T-helper 1 cell treated with Interleukin-12 subunit alpha and Interleukin-12 subunit beta and Interleukin-4 antibody, amounts not matched to agents 30 ng/mL and 1 ng/mL, for 36 hours (primary cell): ENCODE data around the gene LRRC71. TPM values are rescaled to one million over a fixed set of nuclear protein-coding genes. Genes with fewer than 3 reads are reported as not detected.

Experiments
- intact Hi-C: fragments of 100-400 bp; cut with micrococcal nuclease; formaldehyde crosslinking; loops from one replicate; pipeline ENCODE4 v1.15.1; 2024
- total RNA-seq: library from RNA; stranded (reverse); gene quantifications from 2 replicates; pipeline ENCODE4 v1.2.3, GENCODE V29; 2022

Gene LRRC71
- total RNA-seq, 1 donor from 2014 or later, result not detected

DNA sequence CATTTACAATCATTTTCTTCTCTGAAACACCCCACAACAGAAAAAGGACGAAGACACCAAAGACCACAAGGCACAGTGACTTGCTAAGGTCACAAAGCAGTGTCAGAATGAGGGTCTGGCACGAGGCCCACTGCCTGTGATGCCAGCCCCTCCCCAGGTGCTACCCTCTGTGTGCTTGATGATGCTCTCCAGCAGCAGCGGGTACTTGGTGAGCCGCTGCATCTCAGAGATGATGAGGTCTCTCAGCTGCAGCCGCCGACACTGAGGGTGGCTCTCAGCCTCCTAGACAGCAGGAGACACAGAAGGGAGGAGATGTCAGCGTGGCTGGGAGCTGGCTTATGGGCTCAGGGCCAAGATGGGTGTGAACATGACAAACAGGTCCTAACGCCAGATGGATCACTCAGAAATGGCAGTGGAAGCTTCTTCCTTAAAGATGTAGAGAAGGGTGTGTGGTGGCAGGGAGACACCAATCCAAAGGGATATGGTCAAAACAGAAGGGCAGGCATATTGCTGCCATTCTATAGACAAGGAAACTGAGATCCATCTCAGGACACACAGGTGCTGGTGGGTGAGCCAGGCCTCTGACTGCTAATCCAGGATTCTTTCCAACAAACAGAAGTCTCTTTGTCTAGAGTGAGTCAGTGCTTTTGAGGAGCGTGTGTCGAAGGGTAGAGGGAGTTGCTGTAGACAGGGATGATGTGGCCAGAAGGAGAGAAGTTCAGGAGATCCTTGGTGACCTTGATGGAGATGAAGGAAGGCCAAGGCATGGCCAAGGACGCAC, 25.6 kb downstream of the LRRC71 start:
- intact Hi-C loops, result no loop called here

DNA sequence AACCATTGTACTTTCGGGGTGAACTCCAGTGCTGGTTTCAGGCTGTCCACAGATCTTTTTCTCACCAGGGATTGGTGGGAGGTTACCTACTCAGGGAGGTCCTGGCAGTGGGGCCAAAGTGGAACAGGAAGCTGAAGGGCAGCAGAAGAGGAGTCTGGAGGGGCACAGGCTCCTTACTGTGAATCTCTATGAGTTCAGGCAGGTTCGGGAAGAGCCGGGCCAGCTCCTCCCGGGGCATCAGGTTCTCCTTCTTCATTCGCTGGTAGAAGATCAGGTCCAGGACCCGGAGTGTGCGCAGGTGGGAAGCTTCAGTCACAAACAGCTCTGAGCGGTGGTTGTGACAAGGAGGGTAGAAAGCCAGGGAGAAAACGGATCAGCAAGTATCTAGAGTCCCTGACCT, 26.7 kb downstream of the LRRC71 start:
- intact Hi-C loops, result no loop called here

DNA sequence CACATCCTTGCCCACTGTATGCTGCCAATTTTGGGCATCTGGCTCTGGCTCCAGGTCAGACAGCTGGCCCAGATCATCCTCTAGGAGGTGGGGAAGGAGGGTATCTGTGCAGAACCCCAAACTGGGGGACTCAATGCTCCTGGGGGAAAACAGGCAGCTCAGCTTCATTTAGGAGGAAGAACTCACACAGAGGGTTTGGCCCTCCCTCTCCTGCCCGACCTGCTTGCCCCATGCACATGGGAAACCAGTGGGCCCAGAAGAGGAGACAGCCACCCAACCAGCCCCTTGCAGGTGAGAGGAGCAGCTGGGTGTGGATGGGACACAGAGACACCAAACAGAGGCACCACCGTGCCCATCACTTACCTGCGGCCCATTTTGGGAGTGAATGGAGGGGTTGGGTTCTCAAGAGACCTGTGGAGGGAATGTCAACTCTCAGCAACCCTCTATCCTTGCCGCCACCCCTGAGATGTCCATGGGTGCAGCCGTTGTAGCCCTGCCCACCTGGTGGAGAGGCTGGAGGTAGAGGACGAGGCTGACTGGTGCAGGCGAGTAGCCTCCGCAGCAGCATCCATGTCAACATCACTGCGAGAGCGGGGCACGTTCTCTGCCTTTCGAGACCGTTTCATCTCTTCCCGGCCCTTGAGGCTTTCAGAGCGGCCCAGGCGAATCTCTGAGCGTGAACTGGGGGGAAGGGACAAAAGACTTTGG, 27.5 kb downstream of the LRRC71 start:
- intact Hi-C loops, result no loop called here

DNA sequence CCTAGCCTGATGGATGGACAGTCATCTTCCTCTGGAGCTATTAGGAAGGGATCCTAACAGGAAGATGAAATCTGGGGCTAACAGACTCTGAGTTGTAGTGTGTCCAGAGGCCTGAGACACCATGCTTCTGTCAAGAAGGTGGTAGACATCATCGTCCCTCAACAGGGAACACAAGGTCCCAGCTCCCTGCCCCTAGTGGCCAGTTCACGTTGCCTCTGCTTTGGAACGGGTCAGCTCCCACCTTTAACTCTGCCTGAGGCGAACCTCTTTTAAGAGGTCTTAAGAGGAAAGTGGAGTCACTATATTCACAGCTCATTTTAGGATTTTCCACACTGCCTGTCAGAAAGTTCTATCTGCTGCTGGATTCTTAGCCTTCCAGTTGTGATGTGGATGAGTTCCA, 28.3 kb downstream of the LRRC71 start:
- intact Hi-C loops, result no loop called here

DNA sequence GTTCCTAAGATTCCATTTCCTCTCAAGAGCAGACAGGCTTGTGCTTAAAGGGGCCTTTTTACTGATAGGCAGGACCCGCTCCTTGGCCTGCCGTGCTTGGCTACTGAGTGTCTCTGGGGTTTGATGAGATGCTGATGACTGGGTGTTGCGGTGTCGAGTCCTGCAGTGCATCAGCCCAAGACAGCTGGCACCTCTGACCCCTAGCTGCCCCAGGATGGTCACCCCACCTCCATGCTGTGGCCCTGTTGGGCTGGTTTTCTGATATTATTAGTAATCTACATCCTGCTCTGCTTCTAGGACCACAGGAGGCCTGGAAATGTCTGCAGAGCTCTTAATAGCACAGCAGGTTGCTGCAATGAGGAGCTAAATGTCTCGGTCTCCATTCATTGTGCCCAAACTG, 28.7 kb downstream of the LRRC71 start:
- intact Hi-C loops, result no loop called here

DNA sequence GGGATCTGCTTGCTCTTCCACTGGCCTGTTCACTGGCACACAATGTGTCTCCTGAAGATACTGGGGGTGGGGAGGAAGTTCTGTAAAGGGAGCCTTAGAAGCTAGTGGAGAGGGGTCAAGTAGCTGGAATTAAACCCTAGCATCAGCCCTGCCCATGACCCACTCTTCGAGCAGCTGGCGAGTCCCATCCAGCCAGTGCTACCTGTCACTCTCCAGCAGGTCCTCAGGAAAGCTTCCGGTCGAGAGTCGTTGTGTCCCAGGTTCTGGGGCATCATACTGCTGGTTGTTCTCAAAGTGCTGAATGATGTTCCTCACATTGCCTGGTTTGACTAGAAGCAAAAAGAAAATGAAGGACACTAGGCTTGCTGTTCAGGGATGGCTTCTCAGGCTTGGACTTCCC, 30.9 kb downstream of the LRRC71 start:
- intact Hi-C loops, result no loop called here

DNA sequence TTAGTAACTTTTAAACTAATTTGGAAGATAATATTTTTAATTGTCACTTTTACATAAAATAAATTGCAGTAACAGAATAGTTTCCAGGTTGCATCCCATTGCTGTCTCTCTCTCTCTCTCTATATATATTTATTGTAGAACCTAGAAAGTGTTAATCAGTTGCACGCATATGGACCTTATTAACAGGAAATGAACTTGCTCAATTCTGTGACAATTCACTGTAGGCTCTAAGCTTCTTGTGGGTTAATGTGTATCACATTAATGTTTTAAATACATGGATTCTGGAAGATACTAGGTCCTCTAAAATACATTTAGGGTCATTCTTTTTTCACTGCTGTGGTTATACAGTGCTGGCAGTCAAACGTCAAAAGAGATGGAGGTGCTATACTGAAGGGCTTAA, 33.1 kb downstream of the LRRC71 start:
- intact Hi-C loops, result no loop called here

DNA sequence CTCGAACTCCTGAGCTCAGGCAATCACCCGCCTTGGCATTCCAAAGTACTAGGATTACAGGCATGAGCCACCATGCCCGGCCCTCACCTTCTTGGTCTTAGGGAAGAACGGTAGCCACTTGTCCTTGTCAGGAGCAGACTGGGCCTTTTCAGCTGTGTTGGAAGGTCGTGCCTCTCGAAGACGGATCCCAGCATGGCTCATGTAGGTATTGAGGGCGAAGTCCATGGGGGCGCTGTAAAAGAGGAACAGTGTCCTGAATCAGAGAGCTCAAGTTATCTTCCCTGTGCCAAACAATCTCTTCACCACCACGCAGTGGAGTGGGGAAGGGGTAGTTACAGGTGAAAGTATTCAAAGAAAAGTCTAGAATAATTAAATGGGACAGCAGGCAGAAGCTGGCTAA, 35.9 kb downstream of the LRRC71 start:
- intact Hi-C loops, result no loop called here

DNA sequence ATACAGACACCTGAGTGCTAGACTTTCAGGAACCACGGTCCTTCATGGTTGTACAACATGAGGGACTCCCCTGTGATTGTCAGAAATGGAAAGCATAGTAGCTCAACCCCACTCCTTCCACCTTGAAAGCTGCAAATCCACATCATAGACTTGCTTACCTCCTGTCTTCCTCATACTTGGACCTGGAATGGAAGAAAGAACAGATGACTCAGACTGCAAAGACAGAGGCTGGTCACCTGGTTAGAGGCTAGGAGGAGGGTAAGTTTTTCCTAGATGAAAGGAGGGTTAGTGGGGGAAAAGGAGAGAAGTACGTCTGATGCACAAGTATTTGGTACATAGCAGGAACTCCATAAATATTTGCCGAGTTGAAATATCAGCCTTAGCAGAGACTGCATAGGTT, 37.2 kb downstream of the LRRC71 start:
- intact Hi-C loops, result no loop called here

DNA sequence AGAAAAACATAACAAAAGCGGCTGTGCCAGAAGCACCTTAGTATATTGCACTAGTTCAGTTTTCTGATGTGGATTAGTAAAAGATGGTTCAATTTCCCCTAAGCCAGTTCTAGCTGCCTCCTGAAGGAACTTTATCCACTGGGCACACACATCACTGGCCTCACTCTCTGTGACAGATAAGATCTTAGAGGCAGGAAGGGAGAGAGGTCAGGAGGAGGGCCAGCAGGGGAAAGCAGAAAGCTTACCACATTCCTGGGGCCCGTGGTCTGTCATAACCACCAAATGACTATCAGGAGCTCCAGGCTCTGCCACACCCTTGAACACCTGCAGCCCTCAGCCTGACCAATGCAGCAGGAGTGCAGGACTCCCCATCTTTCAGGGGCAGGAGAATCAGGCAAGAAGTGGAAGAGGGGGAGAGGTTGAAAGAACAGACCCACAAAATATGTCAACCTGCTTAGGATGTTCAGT, 37.8 kb downstream of the LRRC71 start:
- intact Hi-C loops, result no loop called here

DNA sequence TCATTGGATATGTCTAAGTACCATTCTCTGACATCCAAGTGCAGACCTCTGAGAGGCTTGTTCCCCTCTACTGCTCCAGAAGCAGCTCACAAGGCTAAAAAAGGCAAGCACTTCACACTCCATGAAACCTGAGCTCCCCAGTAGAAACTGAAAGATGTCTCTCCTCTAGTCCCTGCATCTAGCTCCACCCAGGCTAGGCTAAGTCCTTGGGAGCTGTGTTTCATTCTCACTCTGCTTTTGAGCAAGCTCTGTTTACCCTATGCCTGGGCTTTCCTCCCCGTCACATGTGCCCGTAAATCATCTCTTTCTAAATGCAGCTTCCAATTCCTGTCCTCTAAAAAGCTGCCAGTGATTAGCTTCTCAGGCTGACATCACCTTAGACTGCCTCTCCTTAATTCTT, 39.0 kb downstream of the LRRC71 start:
- intact Hi-C loops, result no loop called here

DNA sequence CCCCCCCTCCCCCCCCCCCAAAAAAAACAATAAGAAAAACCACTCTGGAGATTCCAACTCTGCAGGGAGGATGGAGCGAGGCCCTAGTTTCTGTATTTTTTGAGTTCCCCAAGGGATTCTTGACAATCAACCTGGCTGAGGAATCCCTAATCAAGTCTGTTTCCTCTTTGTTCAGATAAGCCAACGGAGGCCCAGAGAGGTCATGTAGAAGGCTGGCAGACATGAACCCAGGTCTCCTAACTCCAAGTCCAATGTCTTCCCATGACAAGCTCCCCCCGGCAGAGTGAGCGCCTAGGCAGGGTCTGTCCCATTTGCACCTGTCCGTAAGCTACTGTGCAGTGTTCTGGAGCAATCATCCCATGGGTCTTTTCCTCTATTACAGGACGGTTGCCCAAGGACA, 39.5 kb downstream of the LRRC71 start:
- intact Hi-C loops, result no loop called here

DNA sequence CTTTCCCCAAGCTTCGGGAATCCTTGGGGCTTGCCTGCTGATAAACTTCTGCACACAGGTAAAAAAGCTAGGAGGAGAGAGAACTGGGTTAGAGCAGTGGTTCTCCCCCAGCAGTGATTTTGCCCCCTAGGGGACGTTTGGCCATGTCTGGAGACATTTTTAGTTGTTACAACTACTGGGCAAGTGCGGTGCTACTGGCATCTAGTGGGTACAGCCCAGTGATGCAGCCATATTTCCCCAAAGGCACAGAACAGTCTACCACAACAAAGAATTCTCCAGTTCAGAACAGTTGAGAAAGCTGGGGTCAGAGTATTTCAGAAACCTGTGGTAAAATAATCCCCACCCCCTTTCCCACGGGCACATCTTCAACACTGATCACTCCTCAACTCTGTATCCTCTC, 41.3 kb downstream of the LRRC71 start:
- intact Hi-C loops, result loop anchor here (1.0 kb wide), 2 partner anchors 51 to 69 kb away; no protein-coding TSS in a partner anchor

DNA sequence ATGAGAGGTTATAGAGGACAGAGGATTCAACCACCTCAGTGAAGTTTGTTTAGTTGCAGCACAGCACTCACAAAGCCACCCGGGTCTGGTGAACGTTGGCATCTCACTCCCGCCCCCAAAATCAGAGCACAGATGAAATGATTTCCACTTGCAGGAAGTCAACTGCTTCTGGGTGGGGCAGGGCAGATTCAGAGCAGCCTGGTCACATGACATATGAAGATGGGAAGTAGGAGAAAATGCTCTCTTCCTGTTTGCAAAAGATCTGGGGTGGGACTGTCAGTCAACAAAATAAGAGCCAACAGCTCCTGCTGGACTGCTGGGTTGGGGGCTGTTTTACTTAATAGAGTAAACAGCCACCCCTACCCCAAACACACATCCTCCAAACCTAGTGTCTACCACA, 43.2 kb downstream of the LRRC71 start:
- intact Hi-C loops, result no loop called here

DNA sequence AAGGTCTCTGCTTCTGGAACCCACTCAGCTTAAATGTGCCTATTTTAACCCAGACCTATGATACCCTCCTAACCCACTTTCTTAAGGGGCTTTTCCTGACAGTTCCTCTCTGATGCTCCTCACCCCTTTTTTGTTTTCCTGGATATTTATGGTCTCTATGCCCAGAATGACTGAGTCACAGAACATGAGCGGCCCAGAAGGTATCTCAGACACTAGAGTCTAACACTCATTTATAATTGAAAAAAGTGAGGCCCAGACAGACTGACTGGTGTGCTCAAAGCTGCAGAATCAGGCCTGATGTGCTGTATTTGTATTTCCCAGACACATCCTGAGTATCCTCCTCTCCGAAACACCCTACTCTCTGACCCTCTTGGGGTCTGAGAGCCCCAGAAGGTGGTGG, 44.0 kb downstream of the LRRC71 start:
- intact Hi-C loops, result no loop called here

DNA sequence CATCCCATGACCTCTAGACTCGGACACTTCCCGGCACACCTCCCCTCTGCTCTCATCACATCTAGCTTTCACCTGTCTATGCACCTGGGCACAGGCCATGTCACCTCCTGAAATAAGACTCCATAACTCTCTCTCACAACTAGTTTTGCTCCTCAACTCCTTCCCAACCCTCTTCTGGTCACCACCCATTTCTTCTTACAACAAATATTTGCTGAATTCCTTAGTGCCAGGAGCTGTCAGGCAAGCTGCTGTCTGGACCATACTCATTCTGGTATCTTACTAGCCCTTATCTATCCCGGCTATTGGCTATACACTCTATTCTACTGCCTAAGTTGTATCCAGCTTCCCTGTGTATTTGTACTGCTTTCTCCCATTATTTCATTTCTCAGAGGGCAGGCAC, 49.1 kb downstream of the LRRC71 start:
- intact Hi-C loops, result no loop called here

DNA sequence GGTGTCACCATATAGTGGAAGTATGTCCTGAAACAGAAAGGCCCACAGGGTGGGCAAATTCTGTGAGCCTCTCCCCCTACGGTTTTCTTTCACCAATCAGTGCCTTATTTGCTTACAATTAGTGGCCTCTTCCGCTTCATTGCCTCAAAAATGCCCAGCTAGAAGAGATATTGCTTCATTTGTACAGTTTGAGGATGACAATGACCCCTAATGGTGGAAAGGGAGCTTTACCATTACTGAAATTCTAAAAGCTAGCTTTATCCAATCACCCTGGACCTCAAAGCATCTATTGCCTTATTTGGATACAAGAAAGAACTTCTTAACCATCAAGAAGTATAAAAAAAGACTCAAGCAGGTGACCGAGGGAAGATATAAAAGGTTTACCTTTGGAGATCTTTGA, 49.6 kb downstream of the LRRC71 start:
- intact Hi-C loops, result no loop called here

DNA sequence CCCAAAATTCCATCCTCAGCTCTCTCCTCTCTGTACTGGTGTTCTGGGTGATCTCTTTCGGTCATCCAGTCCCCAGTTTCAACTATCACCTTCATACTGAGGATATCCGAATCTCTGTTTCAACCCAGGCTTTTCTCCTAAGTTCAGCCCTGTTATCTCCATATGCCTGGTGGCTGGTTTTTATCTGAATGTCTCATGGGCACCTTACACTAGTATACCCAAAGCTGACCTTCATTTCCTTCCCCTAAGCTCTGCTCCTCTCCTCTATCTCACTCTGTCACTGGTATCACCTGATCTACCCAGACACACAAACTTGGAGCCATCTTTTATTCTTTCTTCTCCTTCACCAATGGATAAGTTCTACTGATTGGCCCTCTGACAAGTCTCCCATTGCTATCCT, 53.0 kb downstream of the LRRC71 start:
- intact Hi-C loops, result no loop called here

DNA sequence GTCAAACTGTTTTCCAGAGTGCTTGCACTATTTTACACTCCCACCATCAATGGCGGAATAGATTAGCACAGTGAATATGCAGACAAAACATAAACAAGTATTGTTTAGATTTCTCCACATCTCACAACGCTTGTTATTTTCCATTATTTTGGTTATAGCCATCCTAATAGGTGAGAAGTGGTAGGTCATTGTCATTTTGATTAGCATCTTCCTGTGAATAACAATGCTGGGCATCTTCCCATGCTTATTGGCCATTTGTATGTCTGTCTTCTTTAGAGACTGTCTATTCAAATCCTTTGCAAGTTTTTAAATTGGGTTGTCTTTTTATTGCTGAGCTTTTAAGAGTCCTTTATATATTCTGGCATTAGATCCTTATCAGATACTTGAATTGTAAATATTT, 54.7 kb downstream of the LRRC71 start:
- intact Hi-C loops, result no loop called here

DNA sequence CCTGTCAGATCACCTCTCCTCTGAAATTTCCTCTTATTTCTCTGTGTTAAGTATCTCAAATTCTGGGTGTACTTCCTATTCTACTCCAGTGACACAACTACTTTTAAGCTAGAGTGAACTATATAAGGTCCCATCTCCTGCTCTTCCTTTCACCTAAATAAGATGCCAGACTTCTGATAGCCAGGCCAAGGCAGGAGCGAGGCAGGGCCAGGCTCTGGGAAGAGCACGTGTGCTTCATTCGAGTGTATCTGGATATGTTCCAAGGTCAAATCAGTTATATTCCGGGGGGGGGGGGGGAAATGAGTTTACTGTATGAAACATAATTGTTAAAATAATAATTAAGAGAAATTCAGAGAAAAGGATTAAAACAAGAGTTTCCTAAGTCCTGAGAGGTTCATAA, 60.1 kb downstream of the LRRC71 start:
- intact Hi-C loops, result no loop called here
